Cardiac septum (tissue), 1 donor: ENCODE data around the gene SKAP2. TPM values are rescaled to one million over a fixed set of nuclear protein-coding genes. Genes with fewer than 3 reads are reported as not detected.

ENCODE experiments used
- DNase-seq: peaks from one replicate; pipeline ENCODE4 v3.0.0-alpha.2; 2020; ENCODE audit warnings: low spot score
- intact Hi-C: fragments of 100-400 bp; cut with DNase I; formaldehyde crosslinking; loops from one replicate; pipeline ENCODE4 v1.14.0; 2022
- total RNA-seq: library from RNA; stranded (reverse); fragmentation: NEBNext Ultra II Directional; extraction: Animal tissue kit (Norgen Biotek cat#: 25700); gene quantifications from one replicate; pipeline ENCODE4 v1.2.1, GENCODE V29; 2021
- donor health status: DM: no; HTN: no; CAD: no.

SKAP2 gene
- total RNA-seq, 1 donor from 2014 or later = 4.3 TPM

DNA sequence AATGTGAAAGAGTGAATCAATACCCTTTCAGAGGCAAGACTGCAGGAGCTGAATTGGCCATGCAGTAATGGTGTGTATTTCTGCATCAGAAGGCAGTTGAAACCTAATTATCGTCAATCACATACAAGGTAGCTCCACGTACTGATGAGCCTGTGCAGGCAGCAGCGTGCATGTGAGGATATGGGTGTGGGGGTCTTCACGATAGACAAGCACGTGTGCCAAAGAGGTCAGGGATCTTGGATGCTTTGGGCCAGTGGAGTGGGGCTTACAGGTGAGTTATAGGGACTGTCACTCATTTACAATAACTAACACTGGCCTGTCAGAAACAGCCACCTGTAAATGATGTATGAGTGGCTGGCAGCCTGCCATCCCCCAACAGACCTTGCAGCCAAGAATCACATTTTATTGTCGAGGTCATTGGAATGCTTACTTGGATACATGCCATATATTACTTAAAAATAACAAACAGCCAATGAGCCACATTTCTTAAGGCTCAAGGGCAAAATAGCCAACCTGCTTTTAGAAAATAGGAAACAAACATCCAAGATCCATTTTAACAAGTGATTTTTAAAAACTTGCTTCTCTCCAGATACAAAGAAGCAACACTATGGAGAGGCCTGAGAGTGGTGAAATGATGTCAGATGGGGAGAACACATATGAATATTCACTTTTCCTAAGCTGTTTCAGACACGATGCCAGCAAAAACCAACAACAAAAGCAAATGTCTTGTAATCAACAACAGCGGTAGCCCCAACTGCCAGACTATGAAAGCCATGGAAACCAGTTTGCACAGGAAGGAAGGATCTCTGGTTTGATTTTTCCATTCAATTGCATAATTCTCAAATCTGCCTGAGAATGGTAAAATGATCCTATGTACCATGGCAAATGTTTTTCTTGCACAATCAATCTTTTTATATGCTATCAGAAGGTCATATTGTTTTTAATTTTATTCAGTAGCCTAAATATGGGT, 210.7 kb downstream of the SKAP2 start:
- DNase-seq = no peak
- intact Hi-C loops = no loop called here

DNA sequence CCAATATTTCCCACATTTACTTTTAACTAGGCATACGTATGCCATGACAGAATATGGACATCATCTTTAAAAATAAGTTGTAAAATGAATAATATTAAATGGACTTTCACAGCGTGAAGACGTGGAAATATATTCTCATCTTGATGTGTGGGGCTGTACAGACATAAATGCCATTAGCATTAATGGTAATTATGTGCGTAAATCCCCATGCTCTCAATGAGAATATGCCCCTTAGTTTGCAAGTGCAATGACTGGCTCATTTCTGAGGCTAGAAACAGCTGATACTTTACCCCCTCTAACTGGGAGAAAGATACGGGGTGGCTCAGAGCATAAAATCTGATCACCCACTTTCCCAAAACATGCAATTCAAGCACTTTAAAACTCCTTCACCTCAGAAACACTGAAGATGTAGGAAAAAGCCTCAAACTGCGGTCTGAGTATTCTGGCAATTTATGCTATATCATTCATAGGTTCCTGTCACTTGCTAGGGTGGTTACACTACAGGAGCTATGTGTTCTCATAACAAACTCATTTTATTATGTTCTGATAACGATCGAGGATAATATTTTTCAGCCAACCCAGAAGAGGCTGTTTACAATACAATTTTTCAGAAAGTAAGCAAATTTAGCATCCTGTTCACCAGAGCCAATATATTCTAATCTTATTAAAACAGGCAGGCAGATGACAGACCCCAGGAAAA, 211.8 kb downstream of the SKAP2 start:
- intact Hi-C loops = no loop called here
- DNase-seq = no peak

DNA sequence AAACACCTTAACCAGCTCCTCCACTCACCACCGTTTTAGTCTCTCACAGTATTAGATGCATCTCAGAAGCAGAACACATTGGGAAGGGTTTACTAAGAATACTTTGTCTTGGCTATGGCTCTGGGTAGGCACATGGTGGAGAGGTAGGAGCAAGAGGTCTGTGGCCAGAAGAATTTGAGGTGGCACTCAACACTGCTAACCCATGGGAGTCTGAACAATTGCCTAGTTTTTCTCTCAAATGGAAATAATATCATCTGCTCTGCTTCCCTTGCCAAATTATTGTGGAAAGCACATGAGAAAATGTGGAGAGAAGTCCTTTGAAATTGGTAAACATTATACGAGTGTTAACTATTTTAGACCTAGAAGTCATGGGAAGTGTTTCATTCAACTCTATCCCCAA, 214.3 kb downstream of the SKAP2 start:
- DNase-seq = no peak
- intact Hi-C loops = no loop called here

DNA sequence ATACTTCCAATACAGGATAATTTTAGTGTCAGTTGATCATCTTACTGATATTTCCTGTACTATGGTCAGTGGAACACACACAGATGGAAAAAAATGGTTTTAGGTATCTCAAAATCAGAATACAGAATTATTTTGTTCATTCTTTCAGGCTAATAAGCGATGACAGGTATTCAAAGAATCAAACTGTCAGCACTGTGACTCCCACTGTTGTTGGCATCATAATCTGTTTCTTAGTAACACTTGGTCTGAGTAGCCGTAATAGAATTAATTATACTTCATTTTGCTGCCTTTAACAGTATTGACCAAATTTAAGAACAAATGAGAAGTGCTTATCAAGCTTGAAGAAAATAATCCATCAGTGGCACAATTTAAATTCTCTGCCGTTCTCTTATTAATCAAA, 215.0 kb downstream of the SKAP2 start:
- DNase-seq = no peak
- intact Hi-C loops = no loop called here

DNA sequence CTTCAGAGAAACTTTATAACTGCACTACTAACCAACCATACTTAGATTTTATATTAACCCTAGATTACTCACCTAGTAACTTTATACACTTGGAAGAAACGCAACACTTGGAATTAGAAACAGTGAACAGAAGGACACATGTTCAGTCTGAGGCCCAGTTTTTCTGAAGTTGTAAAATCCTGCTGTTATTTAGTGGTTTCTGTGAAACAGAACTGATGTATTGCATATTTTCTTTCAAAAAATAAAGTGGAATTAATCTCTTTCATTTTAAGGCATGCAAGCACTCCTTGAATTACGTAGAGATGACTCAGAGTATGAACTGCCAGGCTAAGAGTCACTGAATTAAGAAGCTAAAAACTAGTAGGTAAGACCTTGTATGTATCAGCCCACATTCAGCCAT, 215.8 kb downstream of the SKAP2 start:
- intact Hi-C loops = no loop called here

DNA sequence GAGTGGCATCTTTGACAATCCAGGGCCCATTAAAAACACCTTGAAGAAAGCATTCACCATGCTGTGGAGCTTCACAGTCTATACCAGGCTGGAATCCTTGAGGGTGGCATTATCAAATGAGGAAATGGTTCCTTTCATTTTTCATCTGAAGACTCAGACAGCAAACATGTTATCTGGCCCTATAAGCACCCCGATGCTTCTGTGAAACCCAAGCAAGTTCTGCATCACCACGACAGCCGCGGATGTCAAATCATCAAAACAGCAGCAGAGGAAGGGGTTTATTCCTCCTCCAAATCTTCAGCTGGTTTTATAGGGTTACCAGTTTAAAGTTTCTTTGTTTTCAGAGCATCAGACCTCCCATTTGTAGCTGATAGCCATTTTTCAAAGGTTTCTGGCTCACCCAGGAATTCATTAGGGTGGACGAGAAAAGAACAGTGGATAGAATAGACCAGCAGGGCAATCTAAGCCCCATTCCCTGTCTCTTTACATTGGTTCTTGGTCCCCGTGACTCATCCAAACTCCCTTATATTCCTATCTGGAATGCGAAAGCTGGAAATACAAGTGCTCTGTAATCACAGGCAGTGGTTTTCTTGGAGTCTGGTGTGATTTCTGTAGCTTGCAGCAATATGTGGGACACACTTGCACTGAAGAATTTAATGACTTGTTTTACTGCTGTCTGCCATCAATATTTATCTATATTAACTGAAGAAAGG, 217.9 kb downstream of the SKAP2 start:
- no peak for DNase-seq
- intact Hi-C loops = no loop called here

More for the DNA sequence above, 215.8 kb downstream of the SKAP2 start:
- DNase-seq = no peak

DNA sequence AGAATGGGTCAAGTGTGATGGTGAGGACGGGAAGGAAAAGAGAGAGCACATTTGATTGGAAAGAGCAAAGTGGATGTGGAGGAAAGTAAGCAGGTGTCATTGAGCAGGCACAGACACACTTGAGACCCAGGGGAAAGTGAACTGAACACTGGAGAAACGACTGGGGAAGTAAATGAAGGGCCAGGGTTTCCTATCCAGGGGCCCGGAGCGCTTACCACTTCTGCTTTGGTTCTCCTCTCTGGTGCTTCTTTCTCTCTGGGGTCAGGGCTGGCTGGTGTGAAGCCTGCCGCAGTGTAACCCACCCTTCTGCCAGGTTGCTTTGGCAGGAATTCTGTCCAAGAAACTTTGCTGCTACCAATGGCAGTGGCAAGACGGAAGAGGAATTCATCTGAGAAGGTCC, 219.3 kb downstream of the SKAP2 start:
- no peak for DNase-seq
- intact Hi-C loops = no loop called here

DNA sequence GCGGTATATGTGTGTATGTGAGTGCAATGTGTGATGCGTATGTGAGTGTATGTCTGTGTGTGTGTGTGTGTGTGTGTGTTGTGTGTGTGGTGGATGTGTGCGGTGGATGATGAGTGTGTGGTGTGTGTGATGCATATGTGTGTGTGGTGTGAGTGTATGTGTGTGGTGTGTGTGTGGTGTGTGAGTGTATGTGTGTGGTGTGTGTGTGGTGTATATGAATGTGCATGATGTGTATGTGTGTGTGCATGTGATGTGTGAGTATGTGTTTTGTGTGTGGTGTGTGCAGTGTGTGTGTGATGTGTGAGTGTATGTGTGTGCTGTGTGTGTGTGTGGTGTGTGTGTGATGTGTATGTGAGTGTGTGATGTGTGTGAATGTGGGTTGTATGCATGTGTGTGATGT, 222.0 kb downstream of the SKAP2 start:
- DNase-seq = no peak
- intact Hi-C loops = no loop called here

DNA sequence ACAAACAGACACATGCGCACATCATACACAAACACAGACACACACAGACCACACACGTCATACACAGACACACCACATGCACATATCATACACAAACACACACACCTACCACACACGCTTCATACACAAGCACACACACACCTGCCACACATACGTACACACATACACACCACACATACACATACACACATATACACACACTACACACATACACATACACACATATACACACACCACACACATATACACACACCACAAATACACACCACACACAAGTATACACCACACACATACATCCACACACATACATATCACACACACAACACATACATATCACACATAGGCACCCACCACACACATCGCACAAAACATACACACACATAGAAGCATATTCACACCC, 224.7 kb downstream of the SKAP2 start:
- no peak for DNase-seq
- intact Hi-C loops = no loop called here

DNA sequence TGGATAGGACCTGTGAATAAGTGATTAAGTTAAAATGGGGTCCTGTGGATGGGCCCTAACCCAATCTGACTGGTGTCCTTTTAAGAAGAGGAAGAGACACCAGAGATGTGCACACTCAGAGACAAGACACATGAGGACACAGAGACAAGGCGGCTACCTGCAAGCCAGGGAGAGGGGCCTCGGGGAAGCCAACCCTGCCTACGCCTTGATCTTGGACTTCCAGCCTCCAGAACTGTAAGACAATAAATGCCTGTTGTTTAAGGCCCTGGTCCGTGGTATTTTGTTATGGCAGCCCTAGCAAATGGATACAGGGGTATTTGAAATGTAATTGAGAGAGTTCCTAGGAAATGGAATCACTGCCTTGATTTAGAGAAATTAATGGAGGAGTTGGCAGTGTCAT, 225.3 kb downstream of the SKAP2 start:
- intact Hi-C loops = no loop called here
- DNase-seq = no peak

DNA sequence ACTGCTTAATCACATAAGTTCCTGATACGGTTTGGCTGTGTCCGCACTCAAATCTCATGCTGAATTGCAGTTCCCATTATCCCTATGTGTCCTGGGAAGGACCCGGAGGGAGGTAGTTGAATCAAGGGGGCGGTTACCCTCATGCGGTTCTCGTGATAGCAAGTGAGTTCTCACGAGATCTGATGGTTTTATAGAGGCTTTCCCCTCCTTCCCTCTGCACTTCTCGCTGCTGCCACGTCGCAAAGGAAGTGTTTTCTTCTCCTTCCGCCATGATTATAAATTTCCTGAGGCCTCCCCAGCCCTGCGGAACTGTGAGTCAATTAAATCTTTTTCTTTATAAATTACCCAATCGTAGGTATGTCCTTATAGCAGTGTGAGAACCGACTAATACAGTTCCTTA, 226.2 kb downstream of the SKAP2 start:
- intact Hi-C loops = no loop called here
- no peak for DNase-seq

DNA sequence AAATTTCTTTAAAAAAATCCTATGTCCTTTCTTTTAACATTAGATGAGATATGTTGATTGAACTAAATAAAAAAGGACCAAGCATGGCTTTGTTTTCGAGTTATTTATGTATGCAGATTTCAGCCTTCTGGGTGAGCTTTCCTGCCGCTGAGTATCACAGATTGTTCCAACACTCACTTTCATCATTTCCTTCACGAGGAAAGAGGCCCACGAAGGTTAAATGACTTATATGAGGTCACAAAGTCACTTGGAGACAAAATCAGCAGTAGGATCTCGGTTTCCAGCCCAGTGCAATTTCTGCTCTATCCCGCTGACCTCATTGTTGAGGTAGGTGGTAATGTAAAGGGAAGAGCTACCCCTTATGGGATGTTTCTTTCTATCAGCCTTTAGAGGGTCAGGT, 226.8 kb downstream of the SKAP2 start:
- DNase-seq = no peak
- intact Hi-C loops = no loop called here

DNA sequence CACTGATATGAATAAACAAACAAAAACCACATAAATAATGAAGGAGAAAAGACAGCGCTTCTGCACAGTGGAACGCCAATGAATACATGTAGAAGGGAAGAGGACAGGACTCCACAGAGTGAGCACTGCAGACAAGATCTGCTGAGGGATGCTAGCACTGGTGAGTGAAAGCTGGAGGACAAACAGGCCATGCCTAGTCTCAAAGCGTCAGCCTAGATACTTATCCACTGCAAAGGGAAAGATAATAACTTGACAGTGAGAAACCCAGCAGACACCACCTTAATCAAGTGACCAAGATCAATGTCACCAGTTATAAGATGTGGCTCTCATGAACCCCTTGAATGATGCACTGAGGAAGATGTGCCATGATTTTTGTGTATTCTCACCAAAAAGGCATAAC, 227.6 kb downstream of the SKAP2 start:
- intact Hi-C loops = no loop called here
- DNase-seq = no peak

DNA sequence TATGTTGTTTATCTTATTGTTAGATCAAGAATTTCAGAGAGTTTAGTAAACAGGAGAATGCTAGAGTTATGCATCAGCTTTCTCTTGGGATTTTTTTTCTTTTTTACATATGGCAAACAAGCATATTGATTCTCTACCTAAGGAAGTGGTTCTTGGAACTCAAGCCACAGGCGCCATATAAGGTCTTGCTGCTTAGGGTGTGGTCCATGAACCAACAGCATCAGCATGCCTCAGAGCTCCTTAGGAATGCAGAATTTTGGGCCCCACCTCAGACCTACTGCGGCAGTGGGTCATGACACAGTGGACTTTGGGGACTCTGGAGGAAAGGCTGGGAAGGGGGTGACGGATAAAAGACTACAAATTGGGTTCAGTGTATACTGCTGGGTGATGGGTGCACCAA, 230.8 kb downstream of the SKAP2 start:
- intact Hi-C loops = no loop called here

DNA sequence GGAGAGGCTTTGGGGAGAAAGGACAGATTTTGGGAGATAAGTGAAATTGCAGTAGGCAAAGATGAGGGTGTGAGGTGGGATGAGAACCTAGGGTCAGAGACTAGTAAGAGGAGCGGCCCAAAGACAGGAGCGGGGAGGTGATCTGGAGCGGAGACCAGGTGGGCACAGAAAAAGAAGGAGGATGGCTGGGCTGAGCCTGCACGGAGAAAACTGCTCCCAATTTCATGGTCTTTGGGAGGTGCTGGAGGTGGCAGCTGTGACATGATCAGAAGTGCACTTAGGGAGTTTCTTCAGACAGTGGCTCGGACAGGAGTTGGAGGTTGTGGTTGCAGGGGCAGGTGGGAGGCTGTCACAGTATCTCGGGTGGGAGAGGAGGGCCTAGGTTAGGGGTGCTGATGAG, 232.8 kb downstream of the SKAP2 start:
- intact Hi-C loops = no loop called here
- DNase-seq = no peak

More for the DNA sequence above, 230.8 kb downstream of the SKAP2 start:
- DNase-seq = no peak

DNA sequence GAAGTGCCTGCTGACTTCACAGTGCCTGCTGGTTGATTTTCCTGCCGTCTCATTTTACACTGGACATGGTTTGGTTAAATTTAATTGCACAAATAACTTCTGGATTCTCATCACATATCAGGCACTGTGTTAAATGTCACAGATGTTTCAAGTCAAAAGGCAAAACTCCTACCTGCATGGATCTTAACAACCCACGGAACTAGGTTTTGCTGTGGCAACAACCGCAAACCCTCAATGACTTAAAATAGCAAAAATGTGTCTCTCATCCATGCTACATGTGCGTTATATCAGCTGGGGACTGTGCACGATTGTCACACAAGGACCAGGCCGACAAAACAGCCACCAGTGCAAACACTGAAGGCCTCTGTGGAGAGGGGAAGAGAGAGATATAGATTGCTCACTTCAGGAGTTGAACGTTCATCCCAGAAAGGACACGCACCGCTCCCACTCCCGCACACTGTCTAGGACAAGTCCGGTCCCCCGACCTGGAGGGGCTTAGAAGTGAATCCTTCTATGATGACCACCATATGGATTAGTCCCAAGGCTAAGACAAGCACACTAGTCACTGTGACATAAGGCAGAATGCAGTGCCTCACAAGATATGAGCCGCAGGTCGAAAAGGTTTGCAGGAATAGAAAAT, 233.3 kb downstream of the SKAP2 start:
- intact Hi-C loops = no loop called here

DNA sequence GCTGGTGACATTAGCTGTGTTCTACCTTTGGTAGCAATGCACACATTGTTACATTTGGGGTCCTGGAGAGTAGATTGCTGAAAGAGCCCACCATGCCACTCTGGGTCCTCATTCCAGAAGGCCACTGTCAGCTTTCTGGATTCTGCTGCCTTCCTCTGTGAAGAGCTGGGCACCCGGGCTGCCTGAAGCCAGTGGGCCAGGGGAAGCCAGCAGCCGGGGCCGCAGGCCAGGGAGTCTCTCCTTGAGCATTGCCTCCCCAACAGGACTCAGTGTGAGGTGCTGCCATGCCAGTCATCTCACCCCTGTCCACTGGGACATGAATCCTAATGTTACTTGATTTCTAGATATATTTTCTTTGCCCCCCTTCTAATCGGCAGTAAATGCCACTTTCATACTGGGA, 234.0 kb downstream of the SKAP2 start:
- no peak for DNase-seq
- intact Hi-C loops = no loop called here

More for the DNA sequence above, 233.3 kb downstream of the SKAP2 start:
- no peak for DNase-seq

DNA sequence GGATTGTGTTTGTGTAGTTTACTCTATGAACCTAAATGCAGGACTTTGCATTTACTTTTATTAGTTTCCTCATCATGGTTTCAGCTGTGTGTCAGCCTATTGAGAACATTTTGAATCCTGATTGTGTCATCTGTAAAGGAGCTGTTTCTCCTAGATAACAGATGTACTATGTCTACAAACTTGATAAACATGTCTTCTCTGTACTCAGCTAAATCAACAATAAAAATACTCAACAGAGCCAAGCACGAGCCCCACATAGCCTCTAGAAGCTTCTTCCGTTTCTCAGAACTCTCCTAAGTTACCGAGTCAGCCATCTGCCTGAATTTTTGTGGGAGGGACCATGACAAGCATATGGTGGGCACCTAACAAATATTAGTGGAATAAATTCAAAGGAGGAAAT, 234.7 kb downstream of the SKAP2 start:
- intact Hi-C loops = no loop called here
- no peak for DNase-seq

DNA sequence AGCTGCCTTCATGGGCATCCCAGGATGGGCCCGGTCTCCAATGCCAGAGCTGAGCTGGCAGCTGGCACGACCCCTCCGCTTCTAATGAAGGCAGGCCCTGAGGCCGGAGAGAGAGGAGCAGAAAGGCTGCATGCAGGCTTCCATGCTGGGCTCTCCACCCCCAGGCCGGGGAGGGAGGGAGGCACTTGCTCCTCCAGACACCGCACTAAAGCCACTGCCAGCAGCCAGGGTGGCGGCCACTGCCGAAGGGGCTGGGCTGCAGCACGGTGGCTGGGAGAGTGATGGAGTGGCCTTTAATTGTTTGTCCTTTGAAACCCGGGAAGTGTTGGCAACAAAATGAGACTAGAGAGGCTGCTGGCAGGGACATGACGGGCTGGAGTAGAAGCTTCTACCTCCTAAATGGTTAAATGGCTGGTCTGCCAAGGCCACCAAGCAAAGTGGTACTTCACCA, 236.5 kb downstream of the SKAP2 start:
- DNase-seq = no peak

DNA sequence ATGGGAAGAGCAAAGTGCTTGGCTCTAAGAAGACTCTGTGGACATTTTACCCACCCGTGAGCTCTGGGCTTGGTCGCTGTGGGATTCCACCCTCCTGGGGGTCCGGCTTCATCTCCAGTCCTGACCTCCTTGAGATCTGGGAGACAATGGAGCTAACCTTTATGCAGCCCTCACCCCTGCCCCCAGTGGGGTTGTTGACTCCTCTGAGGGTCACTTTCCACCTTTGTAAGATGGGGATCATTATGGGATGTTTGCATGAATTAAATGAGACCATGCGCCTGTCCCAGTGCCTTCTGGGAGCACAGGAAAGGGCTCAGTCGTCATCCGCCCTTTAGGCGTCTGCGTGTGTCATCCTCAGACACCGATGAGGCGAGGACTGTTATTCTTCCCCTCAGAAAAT, 237.2 kb downstream of the SKAP2 start:
- intact Hi-C loops = no loop called here
- no peak for DNase-seq

More for the DNA sequence above, 236.5 kb downstream of the SKAP2 start:
- intact Hi-C loops = no loop called here
